Smooth muscle cell (in vitro differentiated cells): Measurements from ENCODE around the gene PMAIP1. TPM values are rescaled to one million over a fixed set of nuclear protein-coding genes. Genes with fewer than 3 reads are reported as not detected.
A peak's percentile ranks its signal among the peaks of the same experiment; 100 is the strongest.

Source experiments
- DNase-seq: peaks from one replicate; lab custom pipeline; 2025; ENCODE audit not compliant: unreplicated experiment; lab: John Stamatoyannopoulos, UW
- H2AFZ ChIP-seq: fragments of 200-600 bp; sonication (generic); 2 replicates; pipeline ENCODE4 v1.6.0; 2016; ENCODE audit warnings: antibody characterized with exemption, low read depth, mild to moderate bottlenecking
- H3F3A ChIP-seq: fragments of 200-600 bp; sonication (generic); 2 replicates; pipeline ENCODE4 v1.6.0; 2017; ENCODE audit warnings: antibody characterized with exemption, low read depth
- H3K27ac ChIP-seq: fragments of 200-600 bp; sonication (generic); 2 replicates; pipeline ENCODE4 v1.5.1; 2016; ENCODE audit warnings: low read depth, mild to moderate bottlenecking
- H3K27me3 ChIP-seq: fragments of 200-600 bp; sonication (generic); 2 replicates; pipeline ENCODE4 v1.6.1; 2016; ENCODE audit warnings: low read depth, mild to moderate bottlenecking
- H3K36me3 ChIP-seq: fragments of 200-600 bp; sonication (generic); 2 replicates; pipeline ENCODE4 v1.5.1; 2016; ENCODE audit warnings: low read depth
- H3K4me1 ChIP-seq: fragments of 200-600 bp; sonication (generic); 2 replicates; pipeline ENCODE4 v1.5.1; 2016; ENCODE audit warnings: low read depth
- H3K4me2 ChIP-seq: fragments of 200-600 bp; sonication (generic); 2 replicates; pipeline ENCODE4 v1.6.0; 2016; ENCODE audit warnings: mild to moderate bottlenecking
- H3K4me3 ChIP-seq: fragments of 200-600 bp; sonication (generic); 2 replicates; pipeline ENCODE4 v1.5.1; 2016; ENCODE audit warnings: mild to moderate bottlenecking
- H3K79me2 ChIP-seq: fragments of 200-600 bp; sonication (generic); 2 replicates; pipeline ENCODE4 v1.6.0; 2016; ENCODE audit warnings: low read depth, mild to moderate bottlenecking
- H3K9ac ChIP-seq: fragments of 200-600 bp; sonication (generic); 2 replicates; pipeline ENCODE4 v1.6.0; 2016; ENCODE audit warnings: low read depth
- H3K9me3 ChIP-seq: fragments of 200-600 bp; sonication (generic); replicated peaks from 2 replicates; pipeline ENCODE4 v1.5.1; 2016; ENCODE audit warnings: low read depth
- H4K20me1 ChIP-seq: fragments of 200-600 bp; sonication (generic); 2 replicates; pipeline ENCODE4 v1.6.0; 2016; ENCODE audit warnings: low read depth
- WGBS: methylation state at CpG from one replicate; pipeline ENCODE4 v1.1.7; 2016; ENCODE audit warnings: low lambda C conversion rate; 5-methylcytosine and 5-hydroxymethylcytosine counted together
- polyA plus RNA-seq: library from polyadenylated mRNA; unstranded; fragments of >200 nt; fragmentation: Nextera tagmentation; extraction: Ambion mirVana; gene quantifications from 2 replicates; pipeline ENCODE4 v1.2.1, GENCODE V29; 2016
- total RNA-seq: library from RNA; depleted of rRNA; stranded (reverse); fragments of >200 nt; gene quantifications from 2 replicates; pipeline ENCODE4 v1.2.3, GENCODE V29; 2014
- TF ChIP-seq, protein P1 (sequence below): fragments of 200-600 bp; sonication (generic); IDR thresholded peaks from 2 replicates; pipeline ENCODE4 v1.5.1; 2017; ENCODE audit warnings: borderline replicate concordance, mild to moderate bottlenecking, antibody characterized with exemption; ENCODE audit not compliant: insufficient read depth, poor library complexity, severe bottlenecking

PMAIP1 gene
- total RNA-seq (35.9 and 37.5 TPM in 2 replicates), polyA plus RNA-seq (18.0 and 36.7 TPM in 2 replicates)

DNA sequence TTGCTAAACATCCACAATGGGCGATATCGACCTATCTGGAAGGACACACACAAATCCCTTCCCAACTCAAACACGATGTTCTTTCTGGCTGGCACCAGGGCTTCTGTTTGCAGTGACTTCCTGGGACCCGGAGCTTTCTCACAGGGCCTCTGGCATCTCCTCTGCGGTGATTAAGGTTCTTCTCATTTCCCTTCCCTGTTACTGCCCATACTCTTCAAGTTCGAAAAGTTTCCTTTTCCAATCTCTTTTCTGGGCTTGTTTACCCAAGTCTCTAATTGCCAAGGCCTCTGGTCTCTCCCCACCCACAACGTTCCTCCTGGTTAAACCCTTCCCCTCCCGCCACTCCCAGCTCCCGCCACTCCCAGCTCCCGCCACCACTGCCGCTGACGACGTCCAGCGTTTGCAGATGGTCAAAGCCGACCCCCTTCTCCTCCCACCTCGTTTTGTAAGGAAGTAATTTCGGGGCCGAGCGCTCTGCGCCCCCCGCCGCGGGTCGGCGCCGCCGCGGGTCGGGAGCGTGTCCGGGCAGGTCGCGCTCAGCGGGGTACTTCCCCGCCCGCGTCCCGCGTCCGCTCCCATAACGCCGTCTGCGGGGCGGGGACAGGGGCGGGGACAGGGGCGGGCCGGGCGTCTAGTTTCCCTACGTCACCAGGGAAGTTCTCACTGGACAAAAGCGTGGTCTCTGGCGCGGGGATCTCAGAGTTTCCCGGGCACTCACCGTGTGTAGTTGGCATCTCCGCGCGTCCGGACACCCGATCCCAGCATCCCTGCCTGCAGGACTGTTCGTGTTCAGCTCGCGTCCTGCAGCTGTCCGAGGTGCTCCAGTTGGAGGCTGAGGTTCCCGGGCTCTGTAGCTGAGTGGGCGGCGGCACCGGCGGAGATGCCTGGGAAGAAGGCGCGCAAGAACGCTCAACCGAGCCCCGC, at the start of gene PMAIP1:
PMAIP1 (plus strand) TSS at position 699 of the 924 bp plus-strand sequence; CDS start at position 881, 182 bp downstream.
- Histone ChIP-seq H3K27me3 (peaks cover 42% of the 10 kb centered on the region), H3K36me3 (no peaks in the 10 kb centered on the region), H3K9ac (peak within 1 kb of the TSS; percentile 81), H3K4me3 (peak within 1 kb of the TSS; percentile 73), H3K4me2 (peak within 1 kb of the TSS; percentile 97), H3K4me1 (peaks cover 29% of the 10 kb centered on the region), H3K27ac (peak within 1 kb of the TSS; percentile 79), H3F3A (no peaks in the 10 kb centered on the region), H2AFZ (peak within 1 kb of the TSS; percentile 81), H4K20me1 (peaks cover 16% of the 10 kb centered on the region), H3K9me3 (no peaks in the 10 kb centered on the region), H3K79me2 (peaks cover 4% of the 10 kb centered on the region)
- TF ChIP-seq, protein P1, sequence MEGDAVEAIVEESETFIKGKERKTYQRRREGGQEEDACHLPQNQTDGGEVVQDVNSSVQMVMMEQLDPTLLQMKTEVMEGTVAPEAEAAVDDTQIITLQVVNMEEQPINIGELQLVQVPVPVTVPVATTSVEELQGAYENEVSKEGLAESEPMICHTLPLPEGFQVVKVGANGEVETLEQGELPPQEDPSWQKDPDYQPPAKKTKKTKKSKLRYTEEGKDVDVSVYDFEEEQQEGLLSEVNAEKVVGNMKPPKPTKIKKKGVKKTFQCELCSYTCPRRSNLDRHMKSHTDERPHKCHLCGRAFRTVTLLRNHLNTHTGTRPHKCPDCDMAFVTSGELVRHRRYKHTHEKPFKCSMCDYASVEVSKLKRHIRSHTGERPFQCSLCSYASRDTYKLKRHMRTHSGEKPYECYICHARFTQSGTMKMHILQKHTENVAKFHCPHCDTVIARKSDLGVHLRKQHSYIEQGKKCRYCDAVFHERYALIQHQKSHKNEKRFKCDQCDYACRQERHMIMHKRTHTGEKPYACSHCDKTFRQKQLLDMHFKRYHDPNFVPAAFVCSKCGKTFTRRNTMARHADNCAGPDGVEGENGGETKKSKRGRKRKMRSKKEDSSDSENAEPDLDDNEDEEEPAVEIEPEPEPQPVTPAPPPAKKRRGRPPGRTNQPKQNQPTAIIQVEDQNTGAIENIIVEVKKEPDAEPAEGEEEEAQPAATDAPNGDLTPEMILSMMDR: no peak
- DNase-seq: peak; percentile 50
- 2% methylated on average over 51 of the region's 73 CpGs for WGBS

DNA sequence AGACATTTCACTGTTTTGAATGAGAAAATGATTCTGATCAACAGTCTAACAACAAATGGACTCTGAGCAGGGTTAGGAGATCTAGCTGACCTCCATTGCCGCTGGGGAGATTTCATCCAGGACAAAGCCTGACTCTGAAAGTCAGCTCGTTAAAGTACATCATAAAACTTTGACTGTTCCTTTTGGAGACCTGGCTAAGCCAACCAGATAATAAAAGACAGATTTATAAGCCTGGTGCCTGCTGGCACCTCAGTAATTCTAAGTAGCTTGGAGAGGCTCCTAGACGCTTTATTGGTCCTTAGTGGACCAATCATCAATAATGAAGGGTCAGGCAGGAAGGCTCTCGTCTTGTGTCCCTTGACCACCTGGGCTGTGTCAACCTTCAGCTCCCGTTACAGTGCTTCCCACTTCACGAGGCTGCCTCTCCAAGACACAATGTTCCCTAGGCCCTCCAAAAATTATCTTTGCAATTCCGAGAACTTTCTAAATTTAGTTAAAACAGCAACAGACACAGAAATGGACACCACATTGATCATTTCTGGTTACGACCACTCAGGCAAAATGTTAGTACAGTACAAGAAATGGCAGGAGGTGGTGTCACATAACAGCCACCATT, 47.9 kb upstream of the PMAIP1 start:
- no peak for DNase-seq
- no peaks in the 10 kb centered on the region for H3K79me2 ChIP-seq
- no peak overlapping the region for H3K27ac ChIP-seq
- no peak overlapping the region for H3K9ac ChIP-seq
- peaks cover 23% of the 10 kb centered on the region for H3K27me3 ChIP-seq
- H4K20me1 ChIP-seq: no peaks in the 10 kb centered on the region
- H3K4me3 ChIP-seq: no peak overlapping the region
- no peak overlapping the region for H3K4me2 ChIP-seq
- WGBS: 42% methylated on average over 8 of the region's 8 CpGs
- no peaks in the 10 kb centered on the region for H3F3A ChIP-seq
- H2AFZ ChIP-seq: no peak overlapping the region
- no peaks in the 10 kb centered on the region for H3K4me1 ChIP-seq
- no peaks in the 10 kb centered on the region for H3K9me3 ChIP-seq
- TF ChIP-seq, protein P1: no peak
- H3K36me3 ChIP-seq: no peaks in the 10 kb centered on the region

DNA sequence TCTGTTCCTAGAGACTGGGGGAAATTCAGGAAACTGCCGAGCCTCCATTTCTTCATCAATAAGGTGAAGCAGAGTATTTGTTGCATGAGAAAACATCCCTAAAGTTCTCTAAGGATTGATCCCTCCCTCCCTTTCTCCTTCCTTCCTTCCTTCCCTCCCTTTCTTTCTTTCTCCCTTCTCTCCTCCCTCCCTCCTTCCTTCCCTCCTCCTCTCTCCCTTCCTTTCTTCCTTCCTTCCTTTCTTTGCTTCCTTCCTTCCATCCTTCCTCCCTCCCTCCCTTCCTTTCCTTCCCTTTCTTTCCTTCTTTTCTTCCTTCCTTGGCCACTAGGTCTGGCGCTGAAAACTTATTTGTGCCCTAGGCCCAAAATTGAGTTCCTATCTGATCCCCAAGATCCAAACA, 47.2 kb upstream of the PMAIP1 start:
- Histone ChIP-seq H3K4me3 (no peak overlapping the region), H3K4me1 (no peaks in the 10 kb centered on the region), H3K9me3 (no peaks in the 10 kb centered on the region), H4K20me1 (no peaks in the 10 kb centered on the region), H3K27me3 (peaks cover 27% of the 10 kb centered on the region), H3K36me3 (no peaks in the 10 kb centered on the region), H3K9ac (no peak overlapping the region), H3F3A (no peaks in the 10 kb centered on the region), H3K4me2 (no peak overlapping the region), H2AFZ (no peak overlapping the region), H3K27ac (no peak overlapping the region), H3K79me2 (no peaks in the 10 kb centered on the region)
- TF ChIP-seq, protein P1: no peak
- no peak for DNase-seq
- WGBS: 100% methylated on average over 2 of the region's 2 CpGs
